GM21367 (cell line): ENCODE results near the gene TMEM270.

Experiments
- ATAC-seq: cut with Tn5 transposase; IDR thresholded peaks from one replicate; pipeline ENCODE4 v1.9.1; 2021; ENCODE audit not compliant: unreplicated experiment

Gene TMEM270

DNA sequence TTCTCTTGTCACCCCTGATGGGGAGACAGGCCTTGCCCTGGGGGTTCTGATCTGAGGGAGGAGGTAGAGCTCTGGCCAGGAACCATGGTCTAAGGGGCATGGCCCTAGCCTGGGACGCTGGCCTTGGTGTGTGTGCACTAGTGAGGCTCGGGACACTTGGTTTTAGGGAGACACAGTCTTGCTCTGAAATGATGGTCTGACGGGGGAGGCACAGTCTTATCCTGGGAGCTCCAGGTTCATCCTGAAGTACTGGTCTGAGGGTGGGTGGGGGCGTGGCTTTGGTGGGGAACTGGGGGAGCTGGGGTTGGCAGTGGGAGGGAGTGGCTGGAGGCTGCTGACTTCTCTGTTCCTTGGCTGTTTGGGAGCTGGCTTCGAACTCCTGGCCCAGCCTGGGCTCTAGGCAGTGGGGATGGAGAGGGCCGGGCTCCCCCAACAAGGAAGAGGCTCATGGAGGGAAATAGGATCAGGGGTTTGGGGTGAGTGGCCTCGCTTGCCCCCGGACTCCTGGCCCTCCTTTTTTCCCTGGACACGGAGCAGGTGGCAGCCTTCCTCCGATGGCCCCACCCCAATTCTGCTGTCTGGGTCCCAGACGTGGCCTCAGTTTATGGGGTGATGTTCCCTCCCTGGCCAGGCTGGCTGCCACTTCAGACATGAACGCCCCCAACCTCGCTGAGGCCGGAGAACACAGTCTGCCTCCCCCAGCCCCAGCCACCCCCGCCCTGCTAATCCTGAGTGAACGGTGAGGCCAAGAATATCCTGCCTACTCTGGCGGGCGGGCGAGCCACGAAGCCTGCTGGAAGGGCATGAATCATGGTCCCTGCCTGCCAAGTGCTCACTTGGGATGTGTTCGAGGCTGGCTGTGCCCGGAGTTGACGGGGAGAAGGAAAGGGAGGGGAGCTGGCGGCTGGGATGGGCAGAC, 43.5 kb downstream of the TMEM270 start:
- ATAC-seq: no peak

DNA sequence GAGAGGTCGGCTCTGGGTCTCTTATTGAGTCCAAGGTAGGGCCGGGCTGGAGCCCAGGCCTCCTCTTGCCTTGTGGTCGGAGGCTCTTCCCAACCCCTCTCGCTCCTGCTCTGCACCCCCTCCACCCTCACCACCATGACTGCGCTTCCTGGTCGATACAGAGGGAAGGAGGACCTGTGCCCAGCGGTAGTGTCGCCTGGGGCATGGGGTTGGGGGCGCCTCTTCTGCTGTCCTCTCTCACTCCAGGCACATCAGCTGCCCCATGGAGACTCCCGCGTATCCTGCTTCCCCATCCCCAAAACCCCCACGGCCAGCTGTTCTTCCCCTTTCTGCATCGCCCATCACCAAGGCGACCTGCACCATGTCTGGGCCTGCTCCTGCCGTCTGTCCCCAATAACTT, 44.4 kb downstream of the TMEM270 start:
- no peak for ATAC-seq

DNA sequence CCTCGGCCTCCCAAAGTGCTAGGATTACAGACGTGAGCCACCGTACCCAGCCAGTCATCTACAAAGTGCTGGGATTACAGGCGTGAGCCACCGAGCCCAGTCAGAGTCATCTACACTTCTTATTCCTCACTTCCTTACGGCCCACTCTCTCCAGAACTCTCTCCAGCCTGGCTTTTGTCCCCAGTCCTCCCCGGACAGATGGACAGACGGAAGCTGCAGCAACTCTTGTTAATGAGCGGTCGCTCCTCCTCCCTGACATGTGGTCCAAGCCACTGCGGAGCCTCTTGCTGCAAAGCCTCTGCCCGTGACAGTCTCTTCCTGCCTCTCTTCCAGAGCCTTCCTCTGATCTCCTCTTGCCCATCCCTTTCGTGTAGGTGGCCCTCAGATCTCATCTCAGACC, 45.9 kb downstream of the TMEM270 start:
- ATAC-seq: no peak

DNA sequence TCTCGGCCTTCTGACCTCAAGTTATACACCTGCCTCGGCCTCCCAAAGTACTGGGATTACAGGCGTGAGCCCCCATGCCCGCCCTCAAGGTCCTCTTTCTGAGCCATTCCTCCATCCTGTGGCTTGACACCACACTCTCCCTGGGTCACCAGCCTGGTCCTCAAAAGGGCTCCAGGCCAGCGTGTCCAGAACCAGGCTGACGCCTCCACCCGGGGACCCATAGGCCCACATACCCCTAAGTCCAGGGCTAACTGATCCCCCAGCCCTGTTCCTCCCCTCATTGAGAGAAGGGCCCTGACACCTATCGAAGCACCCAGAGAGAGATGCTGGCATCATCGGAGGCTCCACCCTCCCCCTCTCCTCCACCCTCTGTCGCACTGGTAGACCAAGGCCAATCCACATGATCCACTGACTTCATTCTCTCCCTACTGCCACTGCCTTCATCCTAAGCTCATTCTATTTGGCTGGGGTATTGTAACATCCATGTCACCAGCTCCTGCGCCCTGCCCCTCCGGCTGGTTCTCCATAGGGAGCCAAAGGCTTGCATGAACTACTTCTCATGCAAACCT, 46.7 kb downstream of the TMEM270 start:
- no peak for ATAC-seq

DNA sequence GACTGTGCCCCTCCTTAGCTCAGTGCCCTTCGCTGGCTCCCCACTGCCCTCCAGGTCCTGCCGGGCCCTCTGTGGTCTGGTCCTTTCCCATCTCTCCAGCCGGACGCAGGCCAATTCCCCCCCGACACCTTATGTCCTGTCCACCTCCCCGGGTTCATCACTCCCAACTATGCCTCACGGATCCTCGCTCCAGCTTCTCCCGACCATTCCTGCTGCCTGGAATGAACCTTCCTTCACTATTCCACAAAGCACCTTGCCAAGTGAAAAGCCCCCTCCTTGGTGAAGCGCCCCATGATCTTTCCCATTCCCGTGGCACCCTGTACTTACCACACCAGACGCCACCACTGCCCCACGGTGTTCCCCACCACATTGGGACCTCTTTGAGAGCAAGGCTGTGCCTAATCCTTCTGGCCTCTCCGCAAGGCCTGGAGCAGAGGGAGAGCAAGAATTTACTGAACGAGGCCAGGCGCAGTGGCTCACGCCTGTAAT, 47.2 kb downstream of the TMEM270 start:
- no peak for ATAC-seq

DNA sequence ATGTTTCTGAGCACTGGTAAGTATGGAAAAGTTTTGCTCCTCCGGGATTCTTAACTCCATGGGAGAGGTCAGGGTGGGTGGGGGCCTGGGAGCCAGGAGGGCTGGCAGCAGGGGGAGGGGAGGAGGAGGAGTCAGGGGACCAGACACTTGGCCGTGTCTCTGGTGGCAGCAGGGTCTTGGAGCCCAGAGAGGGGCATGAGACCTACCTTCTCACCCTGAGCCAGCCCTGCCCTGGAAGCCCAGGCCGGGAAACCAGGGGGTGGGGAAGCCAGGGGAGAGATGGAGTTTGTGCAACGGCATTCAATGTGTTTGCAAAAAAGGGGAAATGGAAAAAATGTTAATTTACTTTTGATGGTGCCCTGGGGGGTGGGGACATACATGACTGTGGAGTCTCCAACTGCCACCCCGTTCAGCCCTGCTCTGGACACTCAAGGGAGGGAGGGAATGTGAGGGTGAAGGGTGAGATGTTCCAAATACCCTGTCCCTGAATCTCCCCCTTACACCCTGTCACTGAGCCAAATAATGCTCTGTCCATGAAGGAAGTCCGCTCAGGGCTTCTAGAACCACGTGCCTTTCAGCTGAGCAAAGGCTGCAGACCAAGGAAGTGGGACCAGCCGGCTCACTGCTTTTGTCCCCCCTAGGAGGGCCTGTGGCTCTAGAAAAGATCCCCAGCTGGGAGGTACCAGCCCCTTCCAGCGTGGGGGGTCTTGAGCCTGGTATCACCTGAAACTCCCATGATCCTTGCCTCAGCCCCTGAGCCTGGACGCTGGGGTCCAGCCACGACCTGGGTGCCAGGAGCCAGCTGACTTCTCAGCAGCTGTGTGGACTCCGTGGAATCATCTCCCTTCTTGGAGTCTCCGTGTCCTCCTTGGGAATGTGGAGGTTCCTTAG, 48.3 kb downstream of the TMEM270 start:
- no peak for ATAC-seq

DNA sequence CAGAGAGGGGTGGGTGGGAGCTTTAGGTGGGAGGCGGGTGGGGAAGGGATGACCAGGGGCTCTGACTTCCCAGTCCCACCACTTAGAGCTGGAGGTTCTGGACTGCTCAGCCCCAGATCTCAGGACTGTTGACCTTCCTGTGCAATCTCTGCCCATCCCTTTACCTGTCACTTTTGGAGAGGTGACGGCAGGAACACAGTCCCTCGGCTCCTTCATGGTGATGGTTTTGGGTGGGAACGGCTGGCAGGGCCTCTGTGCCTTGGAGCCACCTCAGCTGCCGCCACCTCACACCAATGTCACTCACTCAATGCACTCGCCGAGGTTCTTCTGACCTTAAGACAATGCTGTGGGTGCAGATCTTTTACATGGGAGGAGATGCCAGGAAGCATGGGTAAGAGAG, 49.0 kb downstream of the TMEM270 start:
- ATAC-seq: no peak

DNA sequence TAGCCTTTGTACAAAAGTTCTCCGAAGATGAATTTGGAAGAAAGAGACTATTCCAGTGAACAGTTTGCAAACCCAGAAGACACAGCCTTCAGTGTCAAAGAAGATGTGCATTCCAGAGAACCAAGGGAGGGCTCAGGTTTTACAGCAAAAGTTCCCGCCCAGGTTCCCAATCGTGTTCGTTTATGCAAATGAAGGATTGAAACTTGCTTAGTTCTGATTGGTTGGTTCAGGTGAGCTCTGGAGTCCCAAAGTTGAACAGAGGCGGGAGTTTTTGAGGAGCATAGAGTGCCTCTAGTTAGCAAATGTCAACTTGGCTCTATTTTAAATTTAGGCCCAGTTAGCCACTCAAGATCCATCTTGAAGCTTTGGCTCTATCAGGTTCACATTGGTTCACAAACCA, 51.3 kb downstream of the TMEM270 start:
- no peak for ATAC-seq
